SJCRH30 (cell line): ENCODE measurements around the gene SNAP29. TPM values are rescaled to one million over a fixed set of nuclear protein-coding genes. Genes with fewer than 3 reads are reported as not detected.

Experiments used
- DNase-seq, 2 experiments: peaks; one replicate each; pipeline ENCODE4 v3.0.0-alpha.2; 2015 to 2020
- H3K27ac ChIP-seq: fragments of 250-450 bp; sonication (Bioruptor Pico); 2 replicates; pipeline ENCODE4 v1.5.1; 2020; ENCODE audit warnings: mild to moderate bottlenecking, moderate library complexity
- H3K27me3 ChIP-seq: fragments of 250-450 bp; sonication (Bioruptor Pico); 2 replicates; pipeline ENCODE4 v1.5.1; 2020; ENCODE audit warnings: mild to moderate bottlenecking, moderate library complexity
- H3K36me3 ChIP-seq: fragments of 250-450 bp; sonication (Bioruptor Pico); 2 replicates; pipeline ENCODE4 v1.5.1; 2020; ENCODE audit warnings: mild to moderate bottlenecking, moderate library complexity
- H3K4me1 ChIP-seq: fragments of 250-450 bp; sonication (Bioruptor Pico); 2 replicates; pipeline ENCODE4 v1.5.1; 2020; ENCODE audit warnings: mild to moderate bottlenecking, moderate library complexity
- H3K4me3 ChIP-seq: fragments of 250-450 bp; sonication (Bioruptor Pico); 2 replicates; pipeline ENCODE4 v1.5.1; 2020; ENCODE audit warnings: mild to moderate bottlenecking, moderate library complexity
- H3K9me3 ChIP-seq: fragments of 250-450 bp; sonication (Bioruptor Pico); replicated peaks from 2 replicates; pipeline ENCODE4 v1.5.1; 2020; ENCODE audit warnings: mild to moderate bottlenecking, moderate library complexity
- total RNA-seq: library from RNA; depleted of rRNA; stranded (reverse); fragments of >200 nt; shearing (Covaris generic); gene quantifications from 2 replicates; pipeline ENCODE4 v1.2.3, GENCODE V29; 2014

Gene SNAP29
- total RNA-seq, 1 experiment from 2014 or later = 17.7 TPM

DNA sequence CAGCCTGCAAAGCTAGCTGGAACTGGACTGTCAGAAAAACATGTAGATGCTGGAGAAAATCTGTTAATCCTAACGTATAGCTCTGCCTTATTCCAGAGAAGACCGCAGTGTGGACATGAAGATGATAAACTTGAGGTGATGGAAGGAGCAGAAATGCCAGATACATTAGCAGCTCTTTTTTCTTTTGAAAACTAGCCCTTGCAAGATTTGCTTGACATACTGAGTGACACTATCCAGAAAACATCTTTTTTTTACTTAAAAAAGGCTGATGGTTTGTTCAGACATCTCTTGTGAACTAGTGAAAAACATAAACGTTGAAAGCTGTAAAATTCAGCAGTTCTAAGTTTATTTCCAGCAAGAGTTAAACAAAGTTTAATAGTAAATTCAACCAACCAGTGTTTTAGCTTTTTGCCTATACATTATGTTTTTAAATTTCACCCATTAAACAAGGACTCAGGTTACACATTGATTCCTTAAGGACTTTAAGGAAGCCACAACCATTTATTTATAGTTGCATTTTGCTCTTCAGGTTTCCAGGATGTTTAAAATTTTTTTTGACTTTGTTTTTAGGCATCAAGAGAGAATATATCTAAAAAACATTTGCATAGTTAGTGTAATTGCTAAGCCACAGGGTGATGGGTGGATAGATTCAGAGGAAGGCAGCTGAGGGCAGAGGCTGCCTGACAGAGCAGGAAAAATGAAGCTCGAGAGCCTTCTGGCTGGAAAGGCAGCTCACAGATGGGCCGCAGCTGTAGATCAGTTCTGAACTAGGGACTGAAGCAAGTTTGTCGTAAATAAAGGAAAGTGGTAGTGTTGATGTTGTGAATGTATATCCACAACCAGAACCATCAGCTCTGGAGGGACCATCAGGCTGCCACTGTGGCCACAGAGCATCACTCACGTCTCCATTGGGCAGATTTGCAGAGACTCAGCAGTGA lies 9.5 kb downstream of the SNAP29 start:
- Histone ChIP-seq H3K27ac (no peak overlapping the region), H3K4me3 (no peak overlapping the region), H3K9me3 (no peaks in the 10 kb centered on the region), H3K27me3 (no peaks in the 10 kb centered on the region), H3K4me1 (no peaks in the 10 kb centered on the region), H3K36me3 (0 out of 2 replicates have a peak, but pooled peaks cover 6% of the 10 kb centered on the region)
- no peak for DNase-seq

- no peak overlapping the region for H3K27ac ChIP-seq
- no peak overlapping the region for H3K4me3 ChIP-seq
- no peaks in the 10 kb centered on the region for H3K9me3 ChIP-seq
- DNase-seq = no peak
- 0 out of 2 replicates have a peak, but pooled peaks cover 6% of the 10 kb centered on the region for H3K36me3 ChIP-seq
- no peaks in the 10 kb centered on the region for H3K27me3 ChIP-seq
- no peaks in the 10 kb centered on the region for H3K4me1 ChIP-seq
These were observed 10.4 kb downstream of the SNAP29 start for GRCh38 chr22:20869234-20869633.

DNA sequence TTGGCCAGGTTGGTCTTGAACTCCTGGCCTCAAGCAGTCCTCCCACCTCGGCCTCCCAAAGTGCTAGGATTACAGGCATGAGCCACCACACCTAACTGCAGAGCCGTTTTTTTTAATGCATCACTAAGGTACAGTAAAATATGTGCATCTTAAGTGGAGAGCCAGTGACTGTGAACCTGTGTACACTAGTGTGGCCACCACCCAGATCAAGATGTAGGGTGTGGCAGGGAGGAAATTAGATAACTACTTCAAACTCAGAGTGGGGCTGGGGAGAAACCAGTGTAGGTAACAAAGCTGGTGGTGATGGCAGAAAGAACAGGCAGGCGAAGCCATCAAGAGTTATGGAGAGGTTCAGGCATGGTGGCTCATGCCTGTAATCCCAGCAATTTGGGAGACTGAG lies 14.4 kb downstream of the SNAP29 start:
- no peak overlapping the region for H3K27ac ChIP-seq
- peaks cover 6% of the 10 kb centered on the region; the same call in 1 of the 2 replicates for H3K36me3 ChIP-seq
- H3K4me1 ChIP-seq = no peaks in the 10 kb centered on the region
- H3K9me3 ChIP-seq = no peaks in the 10 kb centered on the region
- DNase-seq = no peak
- H3K27me3 ChIP-seq = no peaks in the 10 kb centered on the region
- H3K4me3 ChIP-seq = no peak overlapping the region

- no peak overlapping the region for H3K27ac ChIP-seq
- H3K27me3 ChIP-seq = no peaks in the 10 kb centered on the region
- H3K9me3 ChIP-seq = no peaks in the 10 kb centered on the region
- no peaks in the 10 kb centered on the region for H3K4me1 ChIP-seq
- peaks cover 6% of the 10 kb centered on the region; the same call in 1 of the 2 replicates for H3K36me3 ChIP-seq
- no peak overlapping the region for H3K4me3 ChIP-seq
- no peak for DNase-seq
These were observed 16.5 kb downstream of the SNAP29 start for GRCh38 chr22:20875296-20875695.

- H3K36me3 ChIP-seq = no peaks in the 10 kb centered on the region; the same call in 1 of the 2 replicates
- no peak for DNase-seq
These were observed 18.9 kb downstream of the SNAP29 start for GRCh38 chr22:20877715-20878114.

GRCh38 chr22:20881231-20881630 lies 22.4 kb downstream of the SNAP29 start:
- no peak for DNase-seq
- Histone ChIP-seq H3K27ac (no peak overlapping the region), H3K4me1 (no peaks in the 10 kb centered on the region), H3K27me3 (no peaks in the 10 kb centered on the region), H3K9me3 (no peaks in the 10 kb centered on the region), H3K36me3 (no peaks in the 10 kb centered on the region; the same call in 1 of the 2 replicates), H3K4me3 (no peak overlapping the region)

More at GRCh38 chr22:20877715-20878114, 18.9 kb downstream of the SNAP29 start:
- Histone ChIP-seq H3K4me3 (no peak overlapping the region), H3K4me1 (no peaks in the 10 kb centered on the region), H3K27ac (no peak overlapping the region), H3K9me3 (no peaks in the 10 kb centered on the region), H3K27me3 (no peaks in the 10 kb centered on the region)

DNA sequence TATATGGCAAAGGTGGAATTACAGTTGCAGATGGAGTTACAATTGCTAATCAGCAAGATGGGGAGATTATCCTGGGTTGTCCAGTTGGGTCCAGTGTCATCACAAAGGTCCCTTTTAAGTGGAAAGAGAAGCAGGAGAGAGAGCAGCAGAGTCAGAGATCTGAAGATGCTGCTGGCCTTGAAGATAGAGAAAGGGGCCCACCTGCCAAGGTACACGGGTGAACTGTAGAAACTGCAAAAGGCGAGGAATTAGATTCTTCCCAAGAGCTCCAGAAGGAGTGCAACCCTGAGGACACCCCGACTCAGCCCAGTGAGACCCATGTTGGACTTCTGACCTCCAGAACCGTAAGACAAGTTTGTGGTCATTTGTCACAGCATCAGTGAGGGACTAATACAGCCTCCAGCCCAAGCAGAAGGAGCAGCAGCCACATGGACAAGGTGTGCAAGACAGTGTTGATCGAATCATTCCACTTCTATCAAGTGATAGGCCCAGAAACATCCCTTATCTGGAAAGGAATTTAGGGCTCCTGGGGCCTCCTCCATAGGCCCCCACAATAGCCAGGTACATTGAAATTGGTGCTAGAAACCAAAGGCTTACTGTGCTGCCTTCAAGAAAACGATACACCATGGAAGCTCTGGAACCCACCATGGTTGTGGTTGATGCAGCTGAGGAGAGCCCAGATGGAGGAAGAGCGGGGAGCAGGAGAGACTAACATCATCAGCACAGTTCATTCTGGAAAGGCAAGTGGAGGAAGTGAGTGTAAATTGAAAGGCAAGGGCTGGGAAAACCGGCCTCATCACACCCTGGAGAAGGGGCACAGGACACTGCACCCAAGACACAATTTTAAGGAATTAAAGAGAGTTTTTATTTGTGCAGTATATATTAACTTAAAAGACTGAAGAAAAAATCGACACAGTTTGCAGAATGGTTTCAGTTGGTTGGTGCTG lies 23.3 kb downstream of the SNAP29 start:
- Histone ChIP-seq H3K9me3 (no peaks in the 10 kb centered on the region), H3K27ac (no peak overlapping the region), H3K27me3 (no peaks in the 10 kb centered on the region), H3K4me1 (no peaks in the 10 kb centered on the region), H3K36me3 (peaks cover 2% of the 10 kb centered on the region; the same call in 1 of the 2 replicates), H3K4me3 (no peak overlapping the region)
- DNase-seq = no peak

- Histone ChIP-seq H3K9me3 (no peaks in the 10 kb centered on the region), H3K27ac (no peak overlapping the region), H3K36me3 (peaks cover 2% of the 10 kb centered on the region; the same call in 1 of the 2 replicates), H3K4me3 (no peak overlapping the region), H3K27me3 (no peaks in the 10 kb centered on the region), H3K4me1 (no peaks in the 10 kb centered on the region)
- no peak for DNase-seq
These were observed 24.0 kb downstream of the SNAP29 start for GRCh38 chr22:20882855-20883254.

DNA sequence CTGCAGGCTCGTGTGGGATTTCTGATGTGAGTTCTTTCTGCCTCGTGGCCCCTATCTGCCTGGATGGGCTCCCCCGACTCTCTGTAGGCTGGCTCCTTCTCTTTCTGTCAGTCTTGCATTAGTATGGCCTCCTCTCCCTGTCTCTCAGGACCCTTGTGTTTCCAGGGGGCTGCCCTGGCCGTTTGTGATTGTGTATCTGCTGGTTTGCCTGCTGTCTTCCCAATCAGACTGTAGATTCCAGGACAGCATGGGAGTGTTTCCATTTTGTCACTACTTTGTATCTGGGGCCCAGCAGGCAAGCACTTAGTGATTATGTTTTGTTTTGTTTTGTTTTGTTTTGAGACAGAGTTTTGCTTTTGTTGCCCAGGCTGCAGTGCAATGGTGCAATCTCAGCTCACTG lies 25.6 kb downstream of the SNAP29 start:
- peaks cover 4% of the 10 kb centered on the region; the same call in 1 of the 2 replicates for H3K36me3 ChIP-seq
- no peaks in the 10 kb centered on the region for H3K27me3 ChIP-seq
- no peaks in the 10 kb centered on the region for H3K4me1 ChIP-seq
- no peaks in the 10 kb centered on the region for H3K9me3 ChIP-seq
- H3K27ac ChIP-seq = no peak overlapping the region
- H3K4me3 ChIP-seq = no peak overlapping the region
- DNase-seq = no peak

GRCh38 chr22:20885017-20885556 lies 26.3 kb downstream of the SNAP29 start:
- Histone ChIP-seq H3K36me3 (peaks cover 4% of the 10 kb centered on the region; the same call in 1 of the 2 replicates), H3K4me3 (no peak overlapping the region), H3K27ac (no peak overlapping the region), H3K9me3 (no peaks in the 10 kb centered on the region), H3K27me3 (no peaks in the 10 kb centered on the region), H3K4me1 (no peaks in the 10 kb centered on the region)
- no peak for DNase-seq

DNA sequence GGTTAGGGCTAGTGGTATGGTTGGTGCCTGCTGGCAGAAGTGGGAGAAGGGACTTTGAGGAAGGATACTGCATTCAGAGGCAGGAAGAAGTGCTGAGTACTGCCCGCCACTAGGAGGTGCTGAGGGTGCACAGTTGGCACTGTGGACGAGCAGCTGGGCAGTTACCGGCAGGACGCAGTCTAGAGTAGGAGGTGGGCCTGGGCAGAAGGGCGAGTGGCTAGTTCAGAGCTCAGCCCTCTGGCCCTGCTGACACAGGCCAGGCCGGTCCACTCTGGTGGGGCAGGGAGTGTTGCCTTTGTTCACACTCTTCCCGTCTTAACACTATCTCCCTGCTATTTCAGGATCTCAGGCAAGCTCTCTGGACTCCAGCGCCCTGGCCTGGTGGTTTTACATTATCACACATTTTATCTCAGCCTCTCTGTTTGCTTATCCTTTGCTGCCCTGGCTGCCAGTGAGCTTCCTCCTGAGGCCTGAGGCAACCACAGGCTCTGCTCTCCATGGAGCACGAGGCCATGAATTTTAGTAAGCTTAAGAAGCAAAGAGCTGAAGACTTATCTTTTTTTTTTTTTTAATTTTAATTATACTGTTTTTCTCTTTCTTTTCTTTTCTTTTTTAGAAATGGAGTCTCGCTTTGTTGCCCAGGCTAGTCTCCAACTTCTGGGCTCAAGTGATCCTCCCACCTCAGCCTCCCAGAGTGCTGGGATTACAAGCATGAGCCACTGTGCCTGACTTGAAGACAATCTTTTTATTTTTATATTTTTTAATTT lies 26.9 kb downstream of the SNAP29 start:
- H3K4me3 ChIP-seq = no peak overlapping the region
- no peaks in the 10 kb centered on the region for H3K4me1 ChIP-seq
- no peaks in the 10 kb centered on the region for H3K9me3 ChIP-seq
- H3K27me3 ChIP-seq = no peaks in the 10 kb centered on the region
- H3K27ac ChIP-seq = no peak overlapping the region
- peaks cover 4% of the 10 kb centered on the region; the same call in 1 of the 2 replicates for H3K36me3 ChIP-seq
- DNase-seq = peak; percentile 79 to 80

GRCh38 chr22:20887375-20887774 lies 28.6 kb downstream of the SNAP29 start:
- DNase-seq = no peak
- H3K4me1 ChIP-seq = no peaks in the 10 kb centered on the region
- H3K27ac ChIP-seq = no peak overlapping the region
- H3K36me3 ChIP-seq = peaks cover 4% of the 10 kb centered on the region; the same call in 1 of the 2 replicates
- no peaks in the 10 kb centered on the region for H3K27me3 ChIP-seq
- H3K4me3 ChIP-seq = no peak overlapping the region
- H3K9me3 ChIP-seq = no peaks in the 10 kb centered on the region

DNA sequence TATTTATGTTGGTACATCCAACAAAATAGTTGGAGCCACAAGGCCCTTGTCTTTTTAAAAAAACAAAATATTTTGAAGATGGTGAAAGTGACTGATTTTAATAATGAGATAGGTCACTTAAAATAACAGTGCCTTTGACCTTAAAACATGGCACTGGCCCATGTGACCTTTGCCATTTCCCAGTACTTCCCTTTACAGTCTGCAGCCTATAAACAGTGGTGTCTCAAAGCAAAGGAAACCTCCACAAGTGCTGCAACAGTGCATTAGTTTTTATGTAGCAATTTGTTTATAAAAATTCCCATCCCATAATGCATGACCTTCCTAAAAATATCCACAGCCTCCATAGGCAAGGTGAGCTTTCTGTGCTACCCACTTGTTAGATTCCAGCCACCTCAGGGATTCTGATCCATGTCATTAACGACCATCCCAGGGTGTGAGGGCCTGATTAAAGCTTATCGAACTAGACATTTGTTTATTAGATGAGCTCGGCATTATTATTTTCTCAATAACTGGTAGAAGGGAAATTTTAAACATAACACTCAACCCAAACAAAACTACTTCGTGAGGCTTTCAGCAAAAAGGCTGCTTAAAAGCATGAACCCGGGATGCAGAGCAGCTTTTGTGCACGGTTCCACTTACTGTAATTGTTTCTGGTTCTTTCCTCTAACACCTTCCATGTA lies 30.4 kb downstream of the SNAP29 start:
- Histone ChIP-seq H3K36me3 (peaks cover 4% of the 10 kb centered on the region; the same call in 1 of the 2 replicates), H3K4me1 (no peaks in the 10 kb centered on the region), H3K9me3 (no peaks in the 10 kb centered on the region), H3K27ac (no peak overlapping the region), H3K27me3 (no peaks in the 10 kb centered on the region), H3K4me3 (no peak overlapping the region)
- DNase-seq = no peak
